CD4-positive, alpha-beta T cell treated with Interleukin-6 for 4 hours (primary cell): ENCODE measurements around the gene CFAP161.

Experiments
- DNase-seq: peaks from one replicate; pipeline ENCODE4 v3.0.0-alpha.2; 2020; ENCODE audit warnings: mixed read lengths

CFAP161 gene

GRCh38 chr15:81185631-81186295, 51.7 kb downstream of the CFAP161 start:
- DNase-seq = no peak

- DNase-seq = no peak
These were observed 54.3 kb downstream of the CFAP161 start for GRCh38 chr15:81188354-81188753.

- no peak for DNase-seq
These were observed 55.7 kb downstream of the CFAP161 start for GRCh38 chr15:81189583-81190283.

- DNase-seq = no peak
These were observed 56.9 kb downstream of the CFAP161 start for GRCh38 chr15:81190922-81191507.

- DNase-seq = no peak
These were observed 57.6 kb downstream of the CFAP161 start for GRCh38 chr15:81191701-81192100.

GRCh38 chr15:81194723-81195122, 60.7 kb downstream of the CFAP161 start:
- DNase-seq = no peak

GRCh38 chr15:81195339-81195864, 61.3 kb downstream of the CFAP161 start:
- no peak for DNase-seq

GRCh38 chr15:81196576-81197254, 62.6 kb downstream of the CFAP161 start, which contains the start of gene IL16:
IL16 (plus strand) TSS chr15:81196879; CDS start chr15:81225400, 28,521 bp downstream.
- DNase-seq = no peak

GRCh38 chr15:81197255-81197630, 63.2 kb downstream of the CFAP161 start:
- no peak for DNase-seq

- DNase-seq = no peak
These were observed 63.7 kb downstream of the CFAP161 start for GRCh38 chr15:81197688-81198281.
